ENCODE data around the gene BRSK2.
"Not testable (repeated sequence)": the region's sequence is repeated elsewhere in the genome, so short reads cannot be mapped to it uniquely, and the experiment has no call there.

Gene BRSK2

GRCh38 chr11:1410366-1411291 is 20.9 kb downstream of the BRSK2 start:
- no peak for DNase-seq

GRCh38 chr11:1411301-1411700 is 21.6 kb downstream of the BRSK2 start:
- no peak for DNase-seq

- DNase-seq, result not testable (repeated sequence)
Measured at GRCh38 chr11:1411739-1412138, 22.0 kb downstream of the BRSK2 start.

- DNase-seq, result no peak
Measured at GRCh38 chr11:1412377-1413095, 22.8 kb downstream of the BRSK2 start.

GRCh38 chr11:1414650-1415049 is 24.9 kb downstream of the BRSK2 start:
- DNase-seq, result no peak

DNA sequence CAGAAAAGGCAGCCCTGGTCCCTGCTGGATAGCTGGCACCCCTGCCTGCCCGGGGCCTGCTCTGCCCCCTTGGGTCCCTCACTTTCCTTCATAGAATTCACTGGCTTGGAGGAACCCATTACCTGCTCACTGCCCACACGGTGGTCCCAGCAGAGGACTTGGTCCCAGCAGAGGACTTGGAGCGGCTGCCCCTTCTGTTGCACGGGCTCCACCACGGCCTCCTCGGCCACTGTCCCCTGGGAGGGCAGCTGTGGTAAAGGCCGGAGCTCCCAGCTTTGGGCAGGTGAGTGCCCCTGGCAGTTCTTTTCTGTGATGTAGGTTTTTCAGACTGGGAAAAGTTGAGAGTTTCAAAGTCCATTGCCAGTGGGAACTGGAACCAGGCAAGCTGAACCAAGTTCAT is 25.9 kb downstream of the BRSK2 start:
- no peak for DNase-seq

DNA sequence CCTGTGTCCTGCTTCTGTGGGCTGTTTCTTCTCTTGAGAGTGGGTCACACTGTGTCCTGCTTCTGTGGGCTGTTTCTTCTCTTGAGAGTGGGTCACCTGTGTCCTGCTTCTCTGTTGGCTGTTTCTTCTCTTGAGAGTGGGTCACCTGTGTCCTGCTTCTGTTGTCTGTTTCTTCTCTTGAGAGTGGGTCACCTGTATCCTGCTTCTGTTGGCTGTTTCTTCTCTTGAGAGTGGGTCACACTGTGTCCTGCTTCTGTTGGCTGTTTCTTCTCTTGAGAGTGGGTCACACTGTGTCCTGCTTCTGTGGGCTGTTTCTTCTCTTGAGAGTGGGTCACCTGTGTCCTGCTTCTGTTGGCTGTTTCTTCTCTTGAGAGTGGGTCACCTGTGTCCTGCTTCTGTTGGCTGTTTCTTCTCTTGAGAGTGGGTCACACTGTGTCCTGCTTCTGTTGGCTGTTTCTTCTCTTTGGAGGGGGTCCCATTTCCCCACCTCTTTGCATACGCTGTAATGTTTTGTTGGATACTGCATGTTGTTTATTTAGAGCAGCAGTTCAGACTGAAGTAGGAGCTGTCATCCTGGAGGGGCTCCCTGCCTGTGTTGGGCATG is 28.6 kb downstream of the BRSK2 start:
- DNase-seq, result not testable (repeated sequence)

- DNase-seq, result no peak
Measured at GRCh38 chr11:1419811-1420210, 30.1 kb downstream of the BRSK2 start.

DNA sequence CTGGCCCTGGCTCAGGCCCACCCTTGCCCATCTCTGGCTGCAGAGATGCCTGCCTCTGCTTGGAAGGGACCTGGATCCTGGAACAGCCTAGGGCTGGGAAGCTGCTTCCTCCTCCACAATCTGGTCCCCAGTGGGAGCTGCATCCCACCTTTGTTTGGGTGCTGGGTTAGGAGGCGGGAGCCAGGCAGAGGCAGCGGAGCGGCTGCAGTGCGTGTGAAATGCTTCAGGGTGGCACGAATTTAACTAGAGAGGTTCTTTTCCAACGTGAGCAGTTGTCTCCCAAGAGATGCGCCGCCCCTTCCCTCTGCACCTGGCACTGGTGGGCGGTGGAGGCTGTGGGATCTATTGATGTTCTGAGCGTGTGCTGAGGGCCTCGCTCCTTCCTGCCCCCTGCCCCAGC is 31.6 kb downstream of the BRSK2 start:
- DNase-seq, result no peak

- no peak for DNase-seq
Measured at GRCh38 chr11:1422481-1422880, 32.7 kb downstream of the BRSK2 start.

DNA sequence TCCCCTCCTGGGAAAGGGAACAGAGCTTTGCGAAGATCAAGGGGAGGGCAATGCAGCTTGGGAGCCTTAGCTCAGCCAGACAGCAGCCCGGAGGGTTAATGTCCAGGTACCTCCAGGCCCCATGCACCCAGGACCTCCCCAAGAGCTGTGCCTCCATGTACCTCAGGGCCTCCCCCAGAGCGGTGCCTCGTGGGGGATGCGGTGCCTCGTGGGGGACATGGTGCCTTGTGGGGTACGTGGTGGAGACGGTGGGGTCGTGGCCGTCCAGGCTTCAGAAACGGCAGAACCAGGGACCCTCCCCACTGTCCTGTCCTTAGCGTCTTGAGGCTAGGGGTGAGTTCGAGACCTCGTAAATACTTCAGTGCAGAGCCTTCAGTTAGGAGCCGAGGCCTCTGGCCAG is 33.2 kb downstream of the BRSK2 start:
- DNase-seq, result no peak

- not testable (repeated sequence) for DNase-seq
Measured at GRCh38 chr11:1423406-1423805, 33.7 kb downstream of the BRSK2 start.

DNA sequence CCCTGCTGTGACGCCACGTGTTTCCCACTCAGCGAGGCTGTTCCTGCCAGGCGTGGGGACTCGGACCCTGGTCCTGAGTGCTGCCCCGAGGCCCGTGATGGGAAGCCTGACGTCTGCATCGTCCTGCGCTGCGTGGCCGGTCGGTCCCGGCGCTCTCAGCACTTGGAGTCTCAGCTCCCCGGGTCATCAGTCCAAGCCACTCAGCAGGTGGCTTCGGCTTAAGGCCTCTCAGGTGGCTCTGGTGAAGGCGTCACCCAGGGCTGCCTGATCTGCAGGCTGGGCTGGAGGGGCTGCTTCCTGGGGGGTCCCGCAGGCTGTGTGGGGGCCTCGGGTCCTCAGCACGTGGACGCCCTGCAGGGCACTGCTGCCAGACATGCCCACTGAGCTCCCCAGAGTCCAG is 35.3 kb downstream of the BRSK2 start:
- no peak for DNase-seq

GRCh38 chr11:1425439-1425838 is 35.7 kb downstream of the BRSK2 start:
- no peak for DNase-seq

DNA sequence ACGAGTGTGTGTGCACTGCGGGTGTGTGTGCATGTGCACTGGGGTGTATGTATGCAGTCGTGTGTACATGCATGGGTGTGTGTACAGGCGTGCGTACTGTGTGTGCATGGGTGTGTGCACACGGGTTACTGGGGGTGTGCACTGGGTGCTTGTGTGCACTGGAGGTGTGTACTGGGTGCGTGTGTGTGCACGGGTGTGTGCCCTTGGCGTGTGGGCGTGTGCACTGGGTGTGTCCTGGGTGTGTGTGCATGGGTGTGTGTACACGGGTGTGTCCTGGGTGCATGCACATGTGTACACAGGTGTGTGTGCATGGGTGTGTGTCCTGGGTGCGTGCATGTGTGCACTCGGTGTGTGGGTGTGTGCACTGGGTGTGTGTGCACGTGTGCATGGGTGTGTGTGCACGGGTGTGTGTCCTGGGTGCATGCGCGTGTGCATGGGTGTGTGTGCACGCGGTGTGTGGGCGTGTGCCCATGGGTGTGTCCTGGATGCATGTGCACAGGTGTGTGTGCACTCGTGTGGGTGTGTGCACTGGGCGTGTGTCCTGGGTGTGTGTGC is 39.1 kb downstream of the BRSK2 start:
- no peak for DNase-seq

GRCh38 chr11:1433568-1433967 is 43.8 kb downstream of the BRSK2 start:
- DNase-seq, result no peak

GRCh38 chr11:1433977-1434640 is 44.4 kb downstream of the BRSK2 start:
- DNase-seq, result no peak

GRCh38 chr11:1435479-1435819 is 45.7 kb downstream of the BRSK2 start:
- DNase-seq, result not testable (repeated sequence)

GRCh38 chr11:1435820-1436467 is 46.2 kb downstream of the BRSK2 start:
- DNase-seq, result no peak

- DNase-seq, result no peak
Measured at GRCh38 chr11:1436468-1437039, 46.8 kb downstream of the BRSK2 start.

- DNase-seq, result no peak
Measured at GRCh38 chr11:1437500-1437899, 47.8 kb downstream of the BRSK2 start.

Data from activated T-cell treated with anti-CD3 and anti-CD28 coated beads for 4 hours (primary cell).